GM21619 (cell line): ENCODE results near the gene PBXIP1.
"Not testable (repeated sequence)": the region's sequence is repeated elsewhere in the genome, so short reads cannot be mapped to it uniquely, and the experiment has no call there.

Source experiments
- ATAC-seq: cut with Tn5 transposase; IDR thresholded peaks from one replicate; pipeline ENCODE4 v1.9.1; 2021; ENCODE audit not compliant: unreplicated experiment

The PBXIP1 gene

DNA sequence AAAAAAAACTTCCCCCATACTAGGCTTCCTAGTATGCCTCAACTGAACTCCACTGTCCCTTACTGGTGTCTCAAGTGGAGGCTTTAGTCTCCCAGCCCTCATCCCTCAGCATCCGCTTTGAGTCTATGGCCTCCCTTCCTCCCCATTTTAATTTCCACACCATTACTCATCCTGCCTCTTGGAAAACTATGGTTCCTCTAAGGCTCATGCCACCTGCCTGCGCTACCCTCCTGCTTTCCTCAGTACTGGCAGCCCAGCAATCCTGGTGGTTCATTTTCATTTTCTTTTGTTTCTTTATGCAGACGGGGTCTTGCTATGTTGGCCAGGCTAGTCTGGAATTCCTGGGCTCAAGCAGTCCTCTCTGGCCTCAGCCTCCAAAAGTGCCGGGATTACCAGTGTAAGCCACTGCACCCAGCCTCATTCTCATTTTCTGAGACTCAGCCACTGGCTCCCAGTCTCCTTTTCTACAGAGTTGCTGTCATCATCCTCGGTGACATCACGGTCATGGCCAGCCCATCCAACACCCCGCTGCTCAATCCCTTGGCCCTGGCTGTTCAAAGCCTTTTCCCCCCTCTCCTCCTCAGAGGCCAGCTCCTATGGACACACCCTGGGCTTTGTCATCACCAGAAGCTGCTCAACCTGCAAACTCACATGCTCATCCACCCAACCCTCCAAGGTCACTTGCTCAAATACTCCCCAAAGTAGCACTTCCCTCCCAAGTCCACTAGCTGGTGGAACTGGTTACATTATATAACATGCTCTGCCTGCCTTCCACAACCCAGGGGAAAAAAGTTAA, 17.1 kb downstream of the PBXIP1 start:
- no peak for ATAC-seq

DNA sequence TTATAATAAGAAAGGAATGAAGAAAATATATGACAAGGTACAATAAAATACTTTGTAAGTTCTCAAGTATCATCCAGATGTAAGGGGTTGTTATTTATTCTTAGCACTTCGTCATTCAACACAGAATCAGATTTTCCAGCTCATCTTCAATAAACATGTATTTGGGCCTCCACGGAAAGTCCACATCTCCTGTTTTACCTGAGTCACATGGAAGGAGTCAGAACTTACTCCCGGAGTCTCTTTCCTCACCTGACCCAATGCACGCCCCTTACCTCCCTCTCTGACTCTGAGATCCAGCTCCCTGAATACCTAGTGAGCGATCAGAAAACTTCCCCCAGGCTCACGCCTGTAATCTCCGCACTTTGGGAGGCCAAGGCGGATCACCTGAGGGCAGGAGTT, 17.9 kb downstream of the PBXIP1 start:
- ATAC-seq = no peak

GRCh38 chr1:154937085-154937987, 18.6 kb downstream of the PBXIP1 start:
- peak; percentile 42 for ATAC-seq

DNA sequence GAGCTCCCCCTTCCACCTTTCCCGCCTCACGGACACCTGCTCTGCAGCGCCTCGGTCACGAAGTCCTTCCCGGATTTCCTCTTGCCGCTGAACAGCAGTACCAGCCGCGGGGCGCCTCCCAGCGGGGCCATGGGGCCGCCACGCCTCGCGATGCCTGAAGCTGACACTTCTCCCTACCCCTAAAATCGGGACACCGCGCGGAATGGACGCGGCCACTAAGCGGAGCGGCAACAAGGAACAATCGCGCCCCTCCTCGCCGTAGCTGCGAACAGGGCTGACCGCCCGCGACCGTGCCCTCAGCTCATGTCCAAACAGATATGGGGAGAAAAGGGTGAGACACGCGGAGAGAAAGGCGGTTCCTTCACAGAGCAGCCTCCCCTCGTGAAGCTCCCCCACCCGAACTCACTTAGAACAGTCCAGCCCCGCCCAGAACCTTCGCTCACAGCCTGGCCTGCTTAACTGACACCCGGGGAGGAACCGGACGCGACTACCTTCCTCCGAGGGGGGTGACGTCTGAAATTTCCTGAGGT, 19.3 kb downstream of the PBXIP1 start, which contains the start of gene PMVK:
Gene PMVK (minus strand): TSS at position 165 of the 530 bp plus-strand sequence. CDS start 34 bp downstream, at position 131.
- ATAC-seq = peak; percentile 58

DNA sequence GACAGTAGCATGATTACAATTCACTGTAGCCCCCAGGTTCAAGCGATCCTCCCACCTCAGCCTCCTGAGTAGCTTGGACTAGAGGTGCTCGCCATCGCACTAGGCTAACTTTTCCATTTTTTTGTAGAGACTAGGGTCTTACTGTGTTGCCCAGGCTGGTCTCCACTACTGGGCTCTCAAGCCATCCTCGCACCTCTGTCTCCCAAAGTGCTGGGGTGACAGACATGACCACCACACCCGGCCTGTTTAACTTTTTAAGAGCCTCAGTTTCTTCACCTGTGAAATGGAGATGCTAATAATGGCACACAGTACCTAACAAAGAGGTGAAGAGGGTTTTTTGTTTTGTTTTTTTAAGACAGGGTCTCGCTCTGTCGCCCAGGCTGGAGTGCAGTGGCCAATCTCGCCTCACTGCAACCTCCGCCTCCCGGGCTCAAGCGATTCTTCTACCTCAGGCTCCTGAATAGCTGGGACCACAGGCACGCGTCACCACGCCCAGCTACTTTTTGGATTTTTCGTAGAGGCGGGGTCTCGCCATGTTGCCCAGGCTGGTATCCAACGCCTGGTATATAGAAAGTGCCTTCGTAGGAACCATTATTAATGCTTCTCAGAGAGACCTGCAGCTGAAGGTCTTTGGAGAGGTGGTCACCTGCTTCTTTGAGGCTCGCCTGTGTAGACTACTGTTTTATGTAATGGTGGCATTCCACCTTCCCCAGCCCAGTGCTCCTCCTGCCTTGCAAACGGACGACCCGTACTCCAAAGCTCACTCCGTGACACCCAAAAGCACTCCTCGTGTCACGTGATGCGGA, 19.9 kb downstream of the PBXIP1 start:
- no peak for ATAC-seq

DNA sequence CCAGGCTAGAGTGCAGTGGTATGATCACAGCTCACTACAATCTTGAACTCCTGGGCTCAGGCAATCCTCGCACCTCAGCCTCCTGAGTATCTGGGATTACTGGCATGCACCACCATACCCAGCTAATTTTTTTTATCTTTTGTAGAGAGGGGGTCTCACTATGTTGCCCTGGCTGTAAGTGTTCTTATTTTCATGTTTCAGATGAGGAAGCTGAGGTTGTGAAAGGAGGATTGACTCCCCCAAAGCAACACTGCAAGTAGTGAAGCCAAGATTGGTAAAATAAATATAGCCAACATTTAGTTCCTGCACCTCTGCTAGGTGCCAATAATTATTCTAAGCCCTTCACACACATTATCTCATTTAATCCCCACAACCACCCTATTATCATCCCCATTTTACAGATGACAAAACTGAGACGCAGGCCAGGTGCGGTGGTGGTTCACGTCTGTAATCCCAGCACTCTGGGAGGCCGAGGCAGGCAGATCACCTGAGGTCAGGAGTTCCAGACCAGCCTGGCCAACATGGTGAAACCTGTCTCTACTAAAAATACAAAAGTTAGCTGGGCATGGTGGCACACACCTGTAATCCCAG, 21.4 kb downstream of the PBXIP1 start:
- ATAC-seq = no peak

DNA sequence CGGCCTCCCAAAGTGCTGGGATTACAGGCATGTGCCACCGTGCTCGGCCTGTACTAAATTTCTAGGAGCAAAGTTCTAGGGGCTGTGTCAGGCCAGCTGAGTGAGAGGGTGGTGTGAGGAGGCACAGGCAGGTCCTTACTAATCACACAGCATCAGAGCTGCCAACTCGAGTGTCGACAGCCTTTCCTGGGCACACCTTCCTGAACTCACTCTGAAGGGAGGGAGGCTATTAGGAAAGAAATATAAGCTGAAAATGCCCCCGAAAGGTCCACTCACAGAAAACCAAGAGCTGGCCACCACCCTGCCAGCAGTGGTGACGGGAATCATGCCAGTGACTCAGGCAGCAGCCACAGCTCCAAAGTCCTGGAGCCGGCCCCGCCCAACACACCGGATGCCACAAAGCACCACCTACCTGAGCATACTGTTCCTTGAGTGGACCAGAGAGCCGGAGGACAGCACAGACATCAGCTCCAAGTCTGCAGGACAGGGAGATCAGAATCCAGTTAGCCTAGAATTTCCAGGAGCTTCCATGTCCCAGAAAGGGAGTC, 23.9 kb downstream of the PBXIP1 start:
- ATAC-seq = no peak

- ATAC-seq = no peak
Observed at GRCh38 chr1:154926201-154926600, 29.7 kb downstream of the PBXIP1 start.

GRCh38 chr1:154925335-154926170, 30.3 kb downstream of the PBXIP1 start:
- ATAC-seq = no peak

- no peak for ATAC-seq
Observed at GRCh38 chr1:154923695-154924094, 32.2 kb downstream of the PBXIP1 start.

DNA sequence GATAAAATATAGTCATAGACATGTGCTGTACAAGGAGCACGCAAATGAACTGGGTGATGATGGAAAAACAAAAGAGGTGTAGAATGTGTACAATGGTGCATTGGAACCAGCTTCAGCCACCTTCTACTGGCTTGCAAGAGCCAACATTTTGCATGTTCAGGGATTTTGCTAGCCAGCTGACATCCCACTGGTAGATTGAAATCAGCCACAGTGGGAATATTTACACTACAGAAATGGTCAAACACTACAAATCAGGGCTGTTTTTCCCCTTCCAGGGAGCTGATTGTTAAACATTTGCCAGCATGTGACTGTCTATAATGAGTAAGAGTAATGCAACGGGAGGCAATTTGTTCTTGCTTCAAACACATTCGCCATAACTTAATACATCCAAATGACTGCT, 42.6 kb downstream of the PBXIP1 start:
- ATAC-seq = no peak

DNA sequence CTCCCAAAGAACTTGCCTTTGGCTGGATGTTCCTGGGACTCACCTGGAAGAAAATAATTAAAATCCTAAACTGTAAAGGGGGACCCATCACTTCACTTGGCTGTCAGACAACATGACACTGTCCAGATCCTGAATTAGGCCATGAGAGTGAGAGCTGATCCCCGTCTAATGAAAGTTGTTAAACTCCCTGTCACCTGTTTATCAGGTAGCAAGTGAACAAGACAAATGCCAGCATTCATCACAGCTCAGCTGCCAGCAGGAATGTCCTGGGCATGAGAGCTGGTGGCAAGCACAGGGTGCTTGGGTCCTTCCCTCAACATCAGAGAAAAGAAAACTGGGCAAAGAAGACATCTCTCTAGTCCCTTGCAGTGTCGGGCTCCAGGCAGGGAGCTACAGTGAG, 43.1 kb downstream of the PBXIP1 start:
- no peak for ATAC-seq

GRCh38 chr1:154911691-154912550, 44.0 kb downstream of the PBXIP1 start:
- no peak for ATAC-seq

DNA sequence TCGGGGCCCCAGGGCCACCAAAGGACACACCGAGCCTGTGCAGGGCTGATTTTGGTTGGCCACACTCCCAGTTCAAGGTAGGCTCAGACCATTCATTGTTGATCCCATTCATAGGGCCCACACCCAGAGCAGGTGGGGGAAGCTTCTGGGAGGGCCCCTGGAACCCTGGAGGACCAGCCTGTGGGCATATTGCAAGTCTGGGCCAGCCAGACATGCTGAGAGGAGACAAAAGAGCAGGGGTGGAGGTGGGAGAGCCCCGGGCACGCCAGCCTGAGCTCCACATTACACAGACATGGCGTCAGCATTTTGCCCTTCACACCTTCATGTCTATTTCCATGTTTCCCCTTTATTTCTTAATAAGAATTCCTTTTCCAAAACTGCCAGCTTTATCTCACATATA, 45.0 kb downstream of the PBXIP1 start:
- no peak for ATAC-seq

- ATAC-seq = no peak
Observed at GRCh38 chr1:154908937-154909336, 47.0 kb downstream of the PBXIP1 start.

DNA sequence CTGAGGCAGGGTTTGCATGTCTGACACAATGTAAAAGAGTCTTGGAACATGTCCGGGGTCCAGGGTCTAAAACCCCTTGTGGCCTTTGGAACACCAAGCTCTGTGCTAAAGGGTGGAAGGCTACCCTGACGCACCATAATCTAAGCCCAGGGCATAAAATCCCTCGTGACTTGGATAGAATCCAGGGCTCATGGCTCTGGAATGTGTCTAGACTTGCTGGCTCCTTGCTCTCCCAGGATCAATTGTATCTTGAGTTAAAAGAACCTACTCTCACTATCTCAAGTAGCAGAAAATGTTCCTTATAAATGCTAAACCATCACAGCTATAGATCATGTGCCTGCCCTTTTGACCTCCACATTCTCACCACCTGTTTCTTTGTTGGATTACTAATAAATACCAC, 47.8 kb downstream of the PBXIP1 start:
- not testable (repeated sequence) for ATAC-seq

DNA sequence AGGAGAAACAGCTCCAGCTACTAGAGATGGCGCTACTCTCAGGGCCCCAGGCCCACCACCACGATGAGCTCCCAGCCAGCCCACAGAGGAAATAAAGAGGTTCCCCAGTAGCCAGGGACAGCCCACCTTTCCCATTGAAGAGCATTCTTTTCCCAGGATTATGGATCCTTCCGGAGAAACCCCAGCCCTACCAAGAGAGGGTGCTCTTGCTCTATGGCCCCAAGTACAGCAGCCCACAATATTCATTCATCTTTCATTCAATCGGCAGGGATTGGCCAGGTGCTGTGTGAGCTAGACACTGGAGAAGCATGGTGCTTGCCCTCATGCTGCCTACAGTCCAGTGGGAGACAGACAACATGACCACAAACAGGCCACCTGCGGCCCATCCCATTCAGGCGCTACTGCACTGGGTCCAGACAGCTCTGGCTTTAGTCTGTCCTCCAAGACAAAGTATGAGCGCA, 49.2 kb downstream of the PBXIP1 start:
- ATAC-seq = no peak

- ATAC-seq = no peak
Observed at GRCh38 chr1:154902938-154903566, 52.8 kb downstream of the PBXIP1 start.
